Keratinocyte (primary cell): ENCODE results near the gene DIP2C.

Experiments used
- EZH2 ChIP-seq: IDR thresholded peaks from one replicate; pipeline ENCODE4 v1.6.1; 2012; ENCODE audit warnings: inconsistent platforms, mild to moderate bottlenecking, low read length, moderate library complexity
- TF ChIP-seq, protein P1 (sequence below), 3 experiments: IDR thresholded peaks in 1 of 3; conservative IDR thresholded peaks in 1 of 3; optimal IDR thresholded peaks in 1 of 3; 2 replicates in 2 of 3; 3 replicates in 1 of 3; pipeline versions ENCODE3 to v1.5.1; 2011; ENCODE audit warnings: low read length in 3 of 3, mild to moderate bottlenecking in 3 of 3, moderate library complexity in 2 of 3, control low read depth in 1 of 3, inconsistent platforms in 1 of 3; ENCODE audit not compliant: insufficient read depth in 2 of 3; ENCODE audit errors: extremely low read depth in 1 of 3

DNA sequence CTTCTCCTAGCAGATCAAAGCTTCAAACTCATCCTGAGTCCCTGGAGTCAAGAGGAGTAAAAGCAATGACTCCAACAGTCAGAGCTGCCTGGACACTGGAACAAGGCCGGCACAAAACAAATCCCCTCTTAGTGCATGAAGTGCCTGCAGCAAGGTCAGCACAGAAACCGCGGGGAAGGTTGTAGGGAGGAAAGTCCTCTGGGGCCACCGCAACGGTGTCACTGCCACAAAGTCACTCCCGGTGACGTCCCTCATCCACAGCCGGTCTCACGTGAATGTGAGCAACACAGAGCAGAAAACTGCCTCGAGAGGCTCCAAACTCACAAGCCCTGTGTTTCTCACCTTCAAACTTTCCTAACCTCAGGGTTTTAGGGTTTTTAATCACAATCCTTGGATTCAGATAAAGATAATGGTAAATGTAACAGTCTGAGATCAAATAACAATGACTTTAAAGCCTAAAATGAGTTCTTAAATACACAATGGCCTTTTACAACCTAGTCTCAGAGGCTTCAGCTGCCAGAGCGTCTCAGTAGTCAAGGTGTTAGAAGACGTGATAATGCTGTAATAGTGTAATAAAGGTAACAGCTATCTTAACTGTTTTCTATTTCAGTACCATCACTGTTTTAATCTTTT lies 279.9 kb downstream of the DIP2C start:
- TF ChIP-seq, protein P1, sequence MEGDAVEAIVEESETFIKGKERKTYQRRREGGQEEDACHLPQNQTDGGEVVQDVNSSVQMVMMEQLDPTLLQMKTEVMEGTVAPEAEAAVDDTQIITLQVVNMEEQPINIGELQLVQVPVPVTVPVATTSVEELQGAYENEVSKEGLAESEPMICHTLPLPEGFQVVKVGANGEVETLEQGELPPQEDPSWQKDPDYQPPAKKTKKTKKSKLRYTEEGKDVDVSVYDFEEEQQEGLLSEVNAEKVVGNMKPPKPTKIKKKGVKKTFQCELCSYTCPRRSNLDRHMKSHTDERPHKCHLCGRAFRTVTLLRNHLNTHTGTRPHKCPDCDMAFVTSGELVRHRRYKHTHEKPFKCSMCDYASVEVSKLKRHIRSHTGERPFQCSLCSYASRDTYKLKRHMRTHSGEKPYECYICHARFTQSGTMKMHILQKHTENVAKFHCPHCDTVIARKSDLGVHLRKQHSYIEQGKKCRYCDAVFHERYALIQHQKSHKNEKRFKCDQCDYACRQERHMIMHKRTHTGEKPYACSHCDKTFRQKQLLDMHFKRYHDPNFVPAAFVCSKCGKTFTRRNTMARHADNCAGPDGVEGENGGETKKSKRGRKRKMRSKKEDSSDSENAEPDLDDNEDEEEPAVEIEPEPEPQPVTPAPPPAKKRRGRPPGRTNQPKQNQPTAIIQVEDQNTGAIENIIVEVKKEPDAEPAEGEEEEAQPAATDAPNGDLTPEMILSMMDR (optimal IDR thresholded peaks at IDR 0.05 in 1 of 3, IDR thresholded peaks at IDR 0.05 in 1 of 3, conservative IDR thresholded peaks at IDR 0.05 in 1 of 3; ENCODE audit: extremely low read depth in 1 of 3, insufficient read depth in 2 of 3, low read length in 3 of 3) = no peak
- no peak for TF ChIP-seq EZH2
